H9 (cell line): ENCODE results near the gene FNDC3B. TPM values are rescaled to one million over a fixed set of nuclear protein-coding genes. Genes with fewer than 3 reads are reported as not detected.

Experiments used
- DNase-seq: peaks from one replicate; pipeline ENCODE4 v3.0.0-alpha.2; 2017
- H2AFZ ChIP-seq: one replicate; pipeline ENCODE4 v1.6.1; 2013; ENCODE audit warnings: mild to moderate bottlenecking, low read length, control low read depth, moderate library complexity
- H2AK5ac ChIP-seq: 2 replicates; pipeline ENCODE4 v1.6.1; 2013; ENCODE audit warnings: low read length, control low read depth, mixed read lengths; ENCODE audit not compliant: insufficient read length
- H2BK120ac ChIP-seq: one replicate; pipeline ENCODE4 v1.6.1; 2013; ENCODE audit warnings: low read depth, mild to moderate bottlenecking, low read length, control low read depth, inconsistent platforms; ENCODE audit not compliant: poor library complexity, severe bottlenecking
- H2BK12ac ChIP-seq: 2 replicates; pipeline ENCODE4 v1.6.1; 2013; ENCODE audit warnings: low read length, control low read depth, mixed read lengths, low read depth; ENCODE audit not compliant: insufficient read length
- H2BK15ac ChIP-seq: 2 replicates; pipeline ENCODE4 v1.6.1; 2013; ENCODE audit warnings: low read depth, low read length, control low read depth
- H2BK20ac ChIP-seq: one replicate; pipeline ENCODE4 v1.6.1; 2013; ENCODE audit warnings: low read depth, mild to moderate bottlenecking, low read length, control low read depth, inconsistent platforms; ENCODE audit not compliant: poor library complexity, severe bottlenecking
- H2BK5ac ChIP-seq: 2 replicates; pipeline ENCODE4 v1.6.1; 2013; ENCODE audit warnings: low read length, control low read depth, mixed read lengths; ENCODE audit not compliant: insufficient read length
- H3K14ac ChIP-seq: 2 replicates; pipeline ENCODE4 v1.6.1; 2013; ENCODE audit warnings: low read length, control low read depth; ENCODE audit not compliant: insufficient read depth
- H3K18ac ChIP-seq: 2 replicates; pipeline ENCODE4 v1.6.1; 2013; ENCODE audit warnings: low read depth, mild to moderate bottlenecking, mixed read lengths, low read length, control low read depth; ENCODE audit not compliant: insufficient read length
- H3K23ac ChIP-seq: 2 replicates; pipeline ENCODE4 v1.6.1; 2013; ENCODE audit warnings: low read length, control low read depth, mixed read lengths, low read depth; ENCODE audit not compliant: insufficient read length
- H3K23me2 ChIP-seq: 2 replicates; pipeline ENCODE4 v1.6.1; 2013; ENCODE audit warnings: low read depth, mild to moderate bottlenecking, mixed read lengths, low read length, control low read depth; ENCODE audit not compliant: insufficient read length, poor library complexity, severe bottlenecking
- H3K27ac ChIP-seq: 2 replicates; pipeline ENCODE4 v1.5.1; 2013; ENCODE audit warnings: low read length, control low read depth, mixed read lengths, low read depth; ENCODE audit not compliant: insufficient read length
- H3K27me3 ChIP-seq: 2 replicates; pipeline ENCODE4 v1.6.1; 2013; ENCODE audit warnings: low read length, control low read depth, inconsistent platforms; ENCODE audit not compliant: insufficient read depth
- H3K4ac ChIP-seq: 2 replicates; pipeline ENCODE4 v1.6.1; 2013; ENCODE audit warnings: low read depth, mild to moderate bottlenecking, control low read depth, inconsistent platforms, low read length, moderate library complexity
- H3K4me1 ChIP-seq: 2 replicates; pipeline ENCODE4 v1.6.1; 2013; ENCODE audit warnings: low read length, control low read depth, inconsistent platforms; ENCODE audit not compliant: insufficient read depth
- H3K4me2 ChIP-seq: 2 replicates; pipeline ENCODE4 v1.6.1; 2013; ENCODE audit warnings: low read length, control low read depth, mixed read lengths; ENCODE audit not compliant: insufficient read length, insufficient read depth
- H3K56ac ChIP-seq: 2 replicates; pipeline ENCODE4 v1.6.1; 2013; ENCODE audit warnings: low read depth, mild to moderate bottlenecking, mixed read lengths, low read length, control low read depth; ENCODE audit not compliant: insufficient read length
- H3K79me1 ChIP-seq: 2 replicates; pipeline ENCODE4 v1.6.1; 2013; ENCODE audit warnings: low read depth, mild to moderate bottlenecking, moderate library complexity, low read length, control low read depth, inconsistent platforms; ENCODE audit not compliant: insufficient read depth, poor library complexity, severe bottlenecking
- H3K79me2 ChIP-seq: 2 replicates; pipeline ENCODE4 v1.6.1; 2013; ENCODE audit warnings: low read length, control low read depth, inconsistent platforms; ENCODE audit not compliant: insufficient read depth
- H3K9ac ChIP-seq: 2 replicates; pipeline ENCODE4 v1.6.1; 2013; ENCODE audit warnings: low read length, control low read depth, mixed read lengths; ENCODE audit not compliant: insufficient read length; ENCODE audit errors: extremely low read depth
- H3K9me3 ChIP-seq: one replicate; pipeline ENCODE4 v1.6.1; 2013; ENCODE audit warnings: low read depth, low read length, inconsistent platforms; ENCODE audit not compliant: control insufficient read depth
- H3T11ph ChIP-seq: one replicate; pipeline ENCODE4 v1.6.1; 2013; ENCODE audit warnings: mild to moderate bottlenecking, low read length, control low read depth, inconsistent platforms
- H4K20me1 ChIP-seq: one replicate; pipeline ENCODE4 v1.6.1; 2013; ENCODE audit not compliant: control insufficient read depth, insufficient read length, insufficient read depth
- H4K5ac ChIP-seq: 2 replicates; pipeline ENCODE4 v1.6.1; 2013; ENCODE audit warnings: low read depth, mild to moderate bottlenecking, mixed read lengths, low read length, control low read depth; ENCODE audit not compliant: insufficient read length
- H4K8ac ChIP-seq: replicated peaks from 2 replicates; pipeline ENCODE4 v1.6.1; 2013; ENCODE audit warnings: low read length, control low read depth, mixed read lengths, low read depth; ENCODE audit not compliant: insufficient read length
- H4K91ac ChIP-seq: 2 replicates; pipeline ENCODE4 v1.6.1; 2013; ENCODE audit warnings: low read depth, mild to moderate bottlenecking, moderate library complexity, mixed read lengths, low read length, control low read depth; ENCODE audit not compliant: insufficient read length
- H3K27ac Mint-ChIP-seq, 3 experiments: 2 replicates in 2 of 3; 3 replicates in 1 of 3; pipeline ENCODE4 v1.8.0; 2020 to 2021; ENCODE audit warnings: mixed read lengths in 3 of 3, mild to moderate bottlenecking in 1 of 3, moderate library complexity in 1 of 3
- H3K27me3 Mint-ChIP-seq: 2 replicates; pipeline ENCODE4 v1.8.0; 2021; ENCODE audit warnings: low read depth, mild to moderate bottlenecking, moderate library complexity, mixed read lengths
- H3K36me3 Mint-ChIP-seq, 3 experiments: 2 replicates in 2 of 3; 3 replicates in 1 of 3; pipeline ENCODE4 v1.8.0; 2020 to 2021; ENCODE audit warnings: low read depth in 3 of 3, mixed read lengths in 3 of 3; ENCODE audit not compliant: insufficient read depth in 1 of 3
- H3K4me1 Mint-ChIP-seq, 2 experiments: 2 replicates each; pipeline ENCODE4 v1.8.0; 2020; ENCODE audit warnings: mixed read lengths in 2 of 2
- H3K4me3 Mint-ChIP-seq, 2 experiments: 2 replicates in 1 of 2; 3 replicates in 1 of 2; pipeline ENCODE4 v1.8.0; 2020 to 2021; ENCODE audit warnings: mild to moderate bottlenecking in 2 of 2, mixed read lengths in 2 of 2, moderate library complexity in 1 of 2
- H3K9me3 Mint-ChIP-seq, 2 experiments: 2 replicates in 1 of 2; 3 replicates in 1 of 2; pipeline ENCODE4 v1.8.0; 2020; ENCODE audit warnings: mild to moderate bottlenecking in 2 of 2, mixed read lengths in 2 of 2, moderate library complexity in 1 of 2
- whole genome bisulfite sequencing: extraction: QIAGEN DNeasy Blood & Tissue Kit; methylation state at CpG from one replicate; pipeline ENCODE4 v1.1.7; 2013; ENCODE audit warnings: missing lambda C conversion rate, low lambda C conversion rate, mixed read lengths; ENCODE audit not compliant: insufficient read length; ENCODE audit errors: extremely low coverage; 5-methylcytosine and 5-hydroxymethylcytosine counted together
- total RNA-seq: library from RNA; stranded (reverse); gene quantifications from 2 replicates; pipeline ENCODE4 v1.2.1, GENCODE V29; 2021
- TF ChIP-seq, protein P1 (sequence below): fragments of 200-600 bp; sonication (generic); conservative IDR thresholded peaks from 3 replicates; pipeline ENCODE4 v1.8.0; 2021; ENCODE audit warnings: antibody characterized with exemption, mild to moderate bottlenecking

FNDC3B gene
- total RNA-seq, 1 experiment from 2014 or later, result 43.8 TPM

GRCh38 chr3:172190980-172191379 lies 151.6 kb downstream of the FNDC3B start:
- no peaks in the 10 kb centered on the region for H3K27me3 Mint-ChIP-seq
- no peaks in the 10 kb centered on the region for H3K4me1 ChIP-seq
- no peaks in the 10 kb centered on the region for H3K9me3 ChIP-seq
- no peaks in the 10 kb centered on the region for H3K79me1 ChIP-seq
- H3K4me1 Mint-ChIP-seq, result peaks cover 11 to 18% of the 10 kb centered on the region in 2 experiments
- 0 out of 5 replicates have a peak, but pooled peaks cover 0 to 4% of the 10 kb centered on the region in 2 experiments for H3K9me3 Mint-ChIP-seq
- no peak overlapping the region for H3K9ac ChIP-seq
- H3K56ac ChIP-seq, result no peak overlapping the region
- H2BK120ac ChIP-seq, result no peak overlapping the region
- H3K4ac ChIP-seq, result no peak overlapping the region
- H3K27ac ChIP-seq, result no peak overlapping the region
- no peaks in the 10 kb centered on the region for H3K27me3 ChIP-seq
- H3K23me2 ChIP-seq, result no peaks in the 10 kb centered on the region
- H2BK5ac ChIP-seq, result no peak overlapping the region
- H4K5ac ChIP-seq, result no peak overlapping the region
- H2AFZ ChIP-seq, result no peak overlapping the region
- H2AK5ac ChIP-seq, result no peak overlapping the region
- H3K14ac ChIP-seq, result no peak overlapping the region
- TF ChIP-seq, protein P1, sequence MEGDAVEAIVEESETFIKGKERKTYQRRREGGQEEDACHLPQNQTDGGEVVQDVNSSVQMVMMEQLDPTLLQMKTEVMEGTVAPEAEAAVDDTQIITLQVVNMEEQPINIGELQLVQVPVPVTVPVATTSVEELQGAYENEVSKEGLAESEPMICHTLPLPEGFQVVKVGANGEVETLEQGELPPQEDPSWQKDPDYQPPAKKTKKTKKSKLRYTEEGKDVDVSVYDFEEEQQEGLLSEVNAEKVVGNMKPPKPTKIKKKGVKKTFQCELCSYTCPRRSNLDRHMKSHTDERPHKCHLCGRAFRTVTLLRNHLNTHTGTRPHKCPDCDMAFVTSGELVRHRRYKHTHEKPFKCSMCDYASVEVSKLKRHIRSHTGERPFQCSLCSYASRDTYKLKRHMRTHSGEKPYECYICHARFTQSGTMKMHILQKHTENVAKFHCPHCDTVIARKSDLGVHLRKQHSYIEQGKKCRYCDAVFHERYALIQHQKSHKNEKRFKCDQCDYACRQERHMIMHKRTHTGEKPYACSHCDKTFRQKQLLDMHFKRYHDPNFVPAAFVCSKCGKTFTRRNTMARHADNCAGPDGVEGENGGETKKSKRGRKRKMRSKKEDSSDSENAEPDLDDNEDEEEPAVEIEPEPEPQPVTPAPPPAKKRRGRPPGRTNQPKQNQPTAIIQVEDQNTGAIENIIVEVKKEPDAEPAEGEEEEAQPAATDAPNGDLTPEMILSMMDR, result no peak
- no peak for DNase-seq
- 0 out of 2 replicates have a peak, but pooled peaks cover 1% of the 10 kb centered on the region for H3K79me2 ChIP-seq
- H4K91ac ChIP-seq, result no peak overlapping the region
- H4K20me1 ChIP-seq, result no peaks in the 10 kb centered on the region
- H3K4me2 ChIP-seq, result no peak overlapping the region
- H2BK20ac ChIP-seq, result no peak overlapping the region
- H3K18ac ChIP-seq, result no peak overlapping the region
- no peak overlapping the region for H2BK12ac ChIP-seq
- H4K8ac ChIP-seq, result no peak overlapping the region
- no peak overlapping the region for H3K4me3 Mint-ChIP-seq
- no peak overlapping the region for H3K23ac ChIP-seq
- no peak overlapping the region for H3T11ph ChIP-seq
- peaks cover 4 to 7% (median 4%) of the 10 kb centered on the region in 3 experiments; a peak in 5 of 7 replicates for H3K36me3 Mint-ChIP-seq
- no CpG with 5 or more reads among the region's 3 CpGs for WGBS
- no peak overlapping the region for H2BK15ac ChIP-seq
- no peak overlapping the region; a peak in 1 of 7 replicates for H3K27ac Mint-ChIP-seq
